ENCODE data around the gene SPN. TPM values are rescaled to one million over a fixed set of nuclear protein-coding genes. Genes with fewer than 3 reads are reported as not detected.

SPN gene
- polyA plus RNA-seq, 1 of the 3 experiments (the other 2 are of a cell fraction): 0.10 TPM

DNA sequence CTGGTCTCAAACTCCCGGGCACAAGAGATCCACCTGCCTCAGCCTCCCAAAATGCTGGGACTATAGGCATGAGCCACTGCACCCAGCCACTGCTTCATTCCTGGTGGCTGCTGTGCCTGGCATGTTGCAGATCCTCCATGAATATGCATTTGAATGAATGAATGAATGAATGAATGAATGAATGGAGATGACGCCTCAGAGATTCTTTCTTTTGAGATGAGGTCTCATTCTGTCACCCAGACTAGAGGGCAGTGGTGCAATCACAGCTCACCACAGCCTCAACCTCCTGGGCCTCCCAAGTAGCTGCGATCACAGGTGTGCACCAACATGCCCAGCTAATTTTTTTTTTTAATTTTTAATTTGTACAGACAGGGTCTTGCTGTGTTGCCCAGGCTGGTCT is 5.2 kb downstream of the SPN start:
- no peaks in the 10 kb centered on the region for H3K36me3 ChIP-seq (replicated peaks in 1 of 2; ENCODE audit: control insufficient read depth in 1 of 2, insufficient read depth in 2 of 2, low read length in 1 of 2)
- no peaks in the 10 kb centered on the region for H3K9me3 ChIP-seq
- H3F3A ChIP-seq (replicated peaks; ENCODE audit: insufficient read depth): no peaks in the 10 kb centered on the region
- peaks cover 0 to 2% of the 10 kb centered on the region in 2 experiments; a peak in 1 of 4 replicates for H3K4me1 ChIP-seq (ENCODE audit: control insufficient read depth in 1 of 2, insufficient read depth in 2 of 2, low read depth in 1 of 2, low read length in 1 of 2)
- WGBS (ENCODE audit: low lambda C conversion rate): 83% methylated on average over 3 of the region's 3 CpGs
- H3K9ac ChIP-seq: no peak overlapping the region
- no peaks in the 10 kb centered on the region for H3K27me3 ChIP-seq (ENCODE audit: insufficient read depth)
- no peak overlapping the region for H3K4me2 ChIP-seq
- CTCF ChIA-PET: interaction anchor here (1.4 kb wide), 1 partner anchor 32 kb away, joined by 3 read pairs; no protein-coding TSS in a partner anchor
- no peak overlapping the region for H3K27ac ChIP-seq (ENCODE audit: low read depth in 2 of 2, low read length in 1 of 2)
- POLR2A ChIA-PET: no interaction called here
- no peaks in the 10 kb centered on the region for H3K79me2 ChIP-seq (ENCODE audit: insufficient read depth)
- H4K20me1 ChIP-seq (ENCODE audit: insufficient read depth): no peaks in the 10 kb centered on the region
- H2AFZ ChIP-seq (ENCODE audit: low read depth): no peak overlapping the region
- DNase-seq: no peak
- TF ChIP-seq RFX5 (IDR thresholded peaks at IDR 0.05; ENCODE audit: low read length) (no peak), MEF2A (IDR thresholded peaks at IDR 0.05; ENCODE audit: borderline replicate concordance, low read depth) (no peak), NFIC (IDR thresholded peaks at IDR 0.05; ENCODE audit: borderline replicate concordance) (no peak), CHD2 (IDR thresholded peaks at IDR 0.05; ENCODE audit: low read length, partially characterized antibody) (no peak), PBX3 (IDR thresholded peaks at IDR 0.05) (no peak), POLR2AphosphoS5 (IDR thresholded peaks at IDR 0.05; ENCODE audit: low read depth, low read length) (no peak), FOXJ3 (CRISPR knock-in tag; IDR thresholded peaks at IDR 0.05) (no peak)
- no peaks in the 10 kb centered on the region for H3K9me2 ChIP-seq
- no peak overlapping the region for H3K4me3 ChIP-seq (ENCODE audit: low read depth in 2 of 2, low read length in 1 of 2)

DNA sequence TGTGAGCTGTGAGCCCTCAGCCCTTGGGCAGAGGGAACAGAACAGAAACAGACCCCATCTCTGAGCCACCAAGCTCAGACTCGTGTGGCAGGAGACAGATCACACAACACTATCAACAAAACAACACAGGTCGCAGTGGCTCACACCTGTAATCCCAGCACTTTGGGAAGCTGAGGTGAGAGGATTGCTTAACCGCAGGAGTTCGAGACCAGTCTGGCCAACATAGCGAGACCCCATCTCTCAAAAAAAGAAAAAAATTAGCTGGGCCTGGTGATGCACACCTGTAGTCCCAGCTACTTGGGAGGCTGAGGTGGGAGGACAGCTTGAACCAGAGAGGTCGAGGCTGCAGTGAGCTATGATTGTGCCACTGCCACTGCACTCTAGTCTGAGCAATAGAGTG is 10.5 kb downstream of the SPN start:
- H3K4me3 ChIP-seq (ENCODE audit: low read depth in 2 of 2, low read length in 1 of 2): no peak overlapping the region
- H3K27me3 ChIP-seq (ENCODE audit: insufficient read depth): no peaks in the 10 kb centered on the region
- DNase-seq: no peak
- H2AFZ ChIP-seq (ENCODE audit: low read depth): no peak overlapping the region
- H3K36me3 ChIP-seq (replicated peaks in 1 of 2; ENCODE audit: control insufficient read depth in 1 of 2, insufficient read depth in 2 of 2, low read length in 1 of 2): no peaks in the 10 kb centered on the region
- H3K4me2 ChIP-seq: no peak overlapping the region
- no peaks in the 10 kb centered on the region; a peak in 1 of 4 replicates for H3K4me1 ChIP-seq (ENCODE audit: control insufficient read depth in 1 of 2, insufficient read depth in 2 of 2, low read depth in 1 of 2, low read length in 1 of 2)
- TF ChIP-seq FOXJ3 (CRISPR knock-in tag; IDR thresholded peaks at IDR 0.05) (no peak), TEAD4 (IDR thresholded peaks at IDR 0.05; ENCODE audit: borderline replicate concordance, insufficient read depth) (no peak)
- no peaks in the 10 kb centered on the region for H3K9me2 ChIP-seq
- no peaks in the 10 kb centered on the region for H3K9me3 ChIP-seq
- H3K79me2 ChIP-seq (ENCODE audit: insufficient read depth): no peaks in the 10 kb centered on the region
- no peak overlapping the region for H3K27ac ChIP-seq (ENCODE audit: low read depth in 2 of 2, low read length in 1 of 2)
- no peak overlapping the region for H3K9ac ChIP-seq
- 85% methylated on average over 6 of the region's 6 CpGs for WGBS (ENCODE audit: low lambda C conversion rate)
- ChIA-PET POLR2A (no interaction called here), CTCF (no interaction called here)
- H4K20me1 ChIP-seq (ENCODE audit: insufficient read depth): no peaks in the 10 kb centered on the region
- H3F3A ChIP-seq (replicated peaks; ENCODE audit: insufficient read depth): no peaks in the 10 kb centered on the region

GRCh38 chr16:29674188-29674587 is 11.1 kb downstream of the SPN start:
- CTCF ChIA-PET: no interaction called here
- H3K9me3 ChIP-seq: no peaks in the 10 kb centered on the region
- 84% methylated on average over 6 of the region's 13 CpGs for WGBS (ENCODE audit: low lambda C conversion rate)
- H3K9ac ChIP-seq: no peak overlapping the region
- H3K4me3 ChIP-seq (ENCODE audit: low read depth in 2 of 2, low read length in 1 of 2): no peak overlapping the region
- no peaks in the 10 kb centered on the region for H3K79me2 ChIP-seq (ENCODE audit: insufficient read depth)
- H3K4me2 ChIP-seq: no peak overlapping the region
- POLR2A ChIA-PET: no interaction called here
- no peaks in the 10 kb centered on the region for H3F3A ChIP-seq (replicated peaks; ENCODE audit: insufficient read depth)
- H3K9me2 ChIP-seq: no peaks in the 10 kb centered on the region
- no peak overlapping the region for H2AFZ ChIP-seq (ENCODE audit: low read depth)
- no peak for TF ChIP-seq MXI1 (IDR thresholded peaks at IDR 0.05; ENCODE audit: low read depth, low read length)
- TF ChIP-seq JUND (IDR thresholded peaks at IDR 0.05): no peak
- TF ChIP-seq, protein P1, sequence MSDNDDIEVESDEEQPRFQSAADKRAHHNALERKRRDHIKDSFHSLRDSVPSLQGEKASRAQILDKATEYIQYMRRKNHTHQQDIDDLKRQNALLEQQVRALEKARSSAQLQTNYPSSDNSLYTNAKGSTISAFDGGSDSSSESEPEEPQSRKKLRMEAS (IDR thresholded peaks at IDR 0.05; ENCODE audit: low read depth): no peak
- no peak for TF ChIP-seq GATA2 (CRISPR knock-in tag; IDR thresholded peaks at IDR 0.05)
- no peak for TF ChIP-seq CHD2 (IDR thresholded peaks at IDR 0.05; ENCODE audit: low read length, partially characterized antibody)
- no peak for TF ChIP-seq RAD21 (IDR thresholded peaks at IDR 0.05; ENCODE audit: low read length)
- TF ChIP-seq RXRA (IDR thresholded peaks at IDR 0.05; ENCODE audit: borderline replicate concordance, low read depth): no peak
- no peak for TF ChIP-seq TEAD4 (IDR thresholded peaks at IDR 0.05; ENCODE audit: borderline replicate concordance, insufficient read depth)
- TF ChIP-seq, protein P2, sequence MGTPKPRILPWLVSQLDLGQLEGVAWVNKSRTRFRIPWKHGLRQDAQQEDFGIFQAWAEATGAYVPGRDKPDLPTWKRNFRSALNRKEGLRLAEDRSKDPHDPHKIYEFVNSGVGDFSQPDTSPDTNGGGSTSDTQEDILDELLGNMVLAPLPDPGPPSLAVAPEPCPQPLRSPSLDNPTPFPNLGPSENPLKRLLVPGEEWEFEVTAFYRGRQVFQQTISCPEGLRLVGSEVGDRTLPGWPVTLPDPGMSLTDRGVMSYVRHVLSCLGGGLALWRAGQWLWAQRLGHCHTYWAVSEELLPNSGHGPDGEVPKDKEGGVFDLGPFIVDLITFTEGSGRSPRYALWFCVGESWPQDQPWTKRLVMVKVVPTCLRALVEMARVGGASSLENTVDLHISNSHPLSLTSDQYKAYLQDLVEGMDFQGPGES (IDR thresholded peaks at IDR 0.05; ENCODE audit: low read depth, low read length): no peak
- no peak for DNase-seq
- no peaks in the 10 kb centered on the region for H3K27me3 ChIP-seq (ENCODE audit: insufficient read depth)
- H4K20me1 ChIP-seq (ENCODE audit: insufficient read depth): no peaks in the 10 kb centered on the region
- no peaks in the 10 kb centered on the region; a peak in 1 of 4 replicates for H3K4me1 ChIP-seq (ENCODE audit: control insufficient read depth in 1 of 2, insufficient read depth in 2 of 2, low read depth in 1 of 2, low read length in 1 of 2)
- no peak overlapping the region for H3K27ac ChIP-seq (ENCODE audit: low read depth in 2 of 2, low read length in 1 of 2)
- H3K36me3 ChIP-seq (replicated peaks in 1 of 2; ENCODE audit: control insufficient read depth in 1 of 2, insufficient read depth in 2 of 2, low read length in 1 of 2): no peaks in the 10 kb centered on the region

All from SK-N-SH (cell line).